ENCODE results near the gene PID1. TPM values are rescaled to one million over a fixed set of nuclear protein-coding genes. Genes with fewer than 3 reads are reported as not detected.

The PID1 gene
- total RNA-seq, 1 donor from 2014 or later: 10.7 TPM

- H4K20me1 ChIP-seq (ENCODE audit: insufficient read depth, low read length): no peaks in the 10 kb centered on the region
- no peak overlapping the region for H3K27ac ChIP-seq (ENCODE audit: low read depth, low read length)
- H3K9me3 ChIP-seq (ENCODE audit: insufficient read depth, low read depth, low read length): peaks cover 5% of the 10 kb centered on the region
- TF ChIP-seq CTCF (IDR thresholded peaks at IDR 0.05; ENCODE audit: insufficient read depth, low read depth, low read length): no peak
- TF ChIP-seq EZH2 (IDR thresholded peaks at IDR 0.05; ENCODE audit: insufficient read depth, low read length): no peak
- H3K27me3 Mint-ChIP-seq (ENCODE audit: low read depth, unreplicated experiment): peaks cover 3% of the 10 kb centered on the region
- H2AFZ ChIP-seq (ENCODE audit: low read depth, low read length): no peak overlapping the region
- no peaks in the 10 kb centered on the region for H3K36me3 ChIP-seq (ENCODE audit: insufficient read depth, low read length)
- no peak overlapping the region for H3K27ac Mint-ChIP-seq (ENCODE audit: unreplicated experiment)
- no peaks in the 10 kb centered on the region for H3K27me3 ChIP-seq (ENCODE audit: insufficient read depth, low read length)
- H3K4me1 Mint-ChIP-seq (ENCODE audit: low read depth, unreplicated experiment): no peaks in the 10 kb centered on the region
- no peaks in the 10 kb centered on the region for H3K4me1 ChIP-seq (ENCODE audit: insufficient read depth, low read length)
- H3K36me3 Mint-ChIP-seq (ENCODE audit: low read depth, unreplicated experiment): no peaks in the 10 kb centered on the region
- no peak for FAIRE-seq
- H3K9me3 Mint-ChIP-seq (ENCODE audit: unreplicated experiment): peaks cover 8% of the 10 kb centered on the region
- H3K4me2 ChIP-seq (ENCODE audit: low read length): no peak overlapping the region
- no peak overlapping the region for H3K4me3 Mint-ChIP-seq (ENCODE audit: unreplicated experiment)
- H3K9ac ChIP-seq (ENCODE audit: low read length): no peak overlapping the region
- no peak overlapping the region for H3K4me3 ChIP-seq (ENCODE audit: insufficient read depth, low read depth, low read length)
- no peak for DNase-seq (ENCODE audit: low read depth)
- H3K79me2 ChIP-seq (ENCODE audit: insufficient read depth, low read length): no peaks in the 10 kb centered on the region
Observed at GRCh38 chr2:228988786-228989185, 282.3 kb downstream of the PID1 start.

- H3K4me1 Mint-ChIP-seq (ENCODE audit: low read depth, unreplicated experiment): no peaks in the 10 kb centered on the region
- TF ChIP-seq EZH2 (IDR thresholded peaks at IDR 0.05; ENCODE audit: insufficient read depth, low read length): no peak
- no peak for TF ChIP-seq CTCF (IDR thresholded peaks at IDR 0.05; ENCODE audit: insufficient read depth, low read depth, low read length)
- DNase-seq (ENCODE audit: low read depth): no peak
- H3K27ac ChIP-seq (ENCODE audit: low read depth, low read length): no peak overlapping the region
- H3K36me3 ChIP-seq (ENCODE audit: insufficient read depth, low read length): no peaks in the 10 kb centered on the region
- no peak overlapping the region for H3K4me3 ChIP-seq (ENCODE audit: insufficient read depth, low read depth, low read length)
- H3K9me3 Mint-ChIP-seq (ENCODE audit: unreplicated experiment): peaks cover 3% of the 10 kb centered on the region
- no peak overlapping the region for H3K4me3 Mint-ChIP-seq (ENCODE audit: unreplicated experiment)
- no peaks in the 10 kb centered on the region for H3K4me1 ChIP-seq (ENCODE audit: insufficient read depth, low read length)
- no peaks in the 10 kb centered on the region for H3K79me2 ChIP-seq (ENCODE audit: insufficient read depth, low read length)
- no peaks in the 10 kb centered on the region for H3K27me3 ChIP-seq (ENCODE audit: insufficient read depth, low read length)
- H3K9me3 ChIP-seq (ENCODE audit: insufficient read depth, low read depth, low read length): peaks cover 3% of the 10 kb centered on the region
- peaks cover 3% of the 10 kb centered on the region for H3K27me3 Mint-ChIP-seq (ENCODE audit: low read depth, unreplicated experiment)
- no peak overlapping the region for H2AFZ ChIP-seq (ENCODE audit: low read depth, low read length)
- FAIRE-seq: no peak
- no peaks in the 10 kb centered on the region for H3K36me3 Mint-ChIP-seq (ENCODE audit: low read depth, unreplicated experiment)
- no peak overlapping the region for H3K9ac ChIP-seq (ENCODE audit: low read length)
- no peak overlapping the region for H3K27ac Mint-ChIP-seq (ENCODE audit: unreplicated experiment)
- no peaks in the 10 kb centered on the region for H4K20me1 ChIP-seq (ENCODE audit: insufficient read depth, low read length)
- no peak overlapping the region for H3K4me2 ChIP-seq (ENCODE audit: low read length)
Observed at GRCh38 chr2:228987441-228988155, 283.5 kb downstream of the PID1 start.

- no peaks in the 10 kb centered on the region for H3K27me3 ChIP-seq (ENCODE audit: insufficient read depth, low read length)
- H3K27me3 Mint-ChIP-seq (ENCODE audit: low read depth, unreplicated experiment): peaks cover 3% of the 10 kb centered on the region
- H3K9me3 Mint-ChIP-seq (ENCODE audit: unreplicated experiment): peaks cover 3% of the 10 kb centered on the region
- no peak overlapping the region for H2AFZ ChIP-seq (ENCODE audit: low read depth, low read length)
- no peak overlapping the region for H3K27ac ChIP-seq (ENCODE audit: low read depth, low read length)
- no peaks in the 10 kb centered on the region for H3K4me1 ChIP-seq (ENCODE audit: insufficient read depth, low read length)
- no peak overlapping the region for H3K4me3 ChIP-seq (ENCODE audit: insufficient read depth, low read depth, low read length)
- H3K27ac Mint-ChIP-seq (ENCODE audit: unreplicated experiment): no peak overlapping the region
- no peaks in the 10 kb centered on the region for H3K4me1 Mint-ChIP-seq (ENCODE audit: low read depth, unreplicated experiment)
- peaks cover 3% of the 10 kb centered on the region for H3K9me3 ChIP-seq (ENCODE audit: insufficient read depth, low read depth, low read length)
- no peak for TF ChIP-seq CTCF (IDR thresholded peaks at IDR 0.05; ENCODE audit: insufficient read depth, low read depth, low read length)
- no peaks in the 10 kb centered on the region for H3K36me3 Mint-ChIP-seq (ENCODE audit: low read depth, unreplicated experiment)
- no peak overlapping the region for H3K4me3 Mint-ChIP-seq (ENCODE audit: unreplicated experiment)
- no peaks in the 10 kb centered on the region for H4K20me1 ChIP-seq (ENCODE audit: insufficient read depth, low read length)
- no peaks in the 10 kb centered on the region for H3K79me2 ChIP-seq (ENCODE audit: insufficient read depth, low read length)
- no peak overlapping the region for H3K9ac ChIP-seq (ENCODE audit: low read length)
- H3K4me2 ChIP-seq (ENCODE audit: low read length): no peak overlapping the region
- no peak for DNase-seq (ENCODE audit: low read depth)
- FAIRE-seq: no peak
- H3K36me3 ChIP-seq (ENCODE audit: insufficient read depth, low read length): no peaks in the 10 kb centered on the region
Observed at GRCh38 chr2:228986961-228987360, 284.1 kb downstream of the PID1 start.
